Muscle of arm (tissue), 12 donors: ENCODE measurements around the gene THBD. TPM values are rescaled to one million over a fixed set of nuclear protein-coding genes. Genes with fewer than 3 reads are reported as not detected.

Experiments used
- DNase-seq: peaks from one replicate; pipeline ENCODE4 v3.0.0-alpha.2; 2013
- polyA plus RNA-seq, 12 donors: library from polyadenylated mRNA; unstranded; fragments of 120-200 nt; gene quantifications; one replicate each; pipeline ENCODE4 v1.2.1, GENCODE V29; 2013; ENCODE audit not compliant: insufficient read length in 12 of 12

Gene THBD
- polyA plus RNA-seq, 12 donors = 4.2 to 14.1 (median 8.3) TPM; not detected in 1

DNA sequence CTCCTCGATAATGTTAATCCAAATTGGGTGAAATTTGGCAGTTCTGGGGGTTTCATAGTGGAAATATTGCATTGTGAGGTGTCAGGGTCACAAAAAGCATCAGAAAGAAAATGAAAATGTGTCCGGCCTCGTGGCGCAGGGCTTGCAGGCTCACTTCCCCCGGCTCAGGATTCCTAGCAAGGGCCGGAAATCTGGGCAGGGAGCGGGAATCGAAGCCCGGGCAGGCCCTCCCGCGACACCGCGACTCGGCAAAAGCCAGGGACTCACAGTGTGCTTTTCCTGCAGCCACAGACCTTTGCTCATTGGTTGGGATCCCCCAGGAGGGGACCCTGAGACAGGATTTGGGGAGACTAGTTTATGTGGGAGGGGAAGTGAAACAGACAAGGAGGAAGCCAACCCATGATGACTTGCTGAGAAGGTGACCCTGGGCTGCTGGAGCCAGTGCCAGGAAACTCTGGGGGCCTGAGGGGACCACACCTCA, 37.5 kb upstream of the THBD start:
- DNase-seq = no peak

DNA sequence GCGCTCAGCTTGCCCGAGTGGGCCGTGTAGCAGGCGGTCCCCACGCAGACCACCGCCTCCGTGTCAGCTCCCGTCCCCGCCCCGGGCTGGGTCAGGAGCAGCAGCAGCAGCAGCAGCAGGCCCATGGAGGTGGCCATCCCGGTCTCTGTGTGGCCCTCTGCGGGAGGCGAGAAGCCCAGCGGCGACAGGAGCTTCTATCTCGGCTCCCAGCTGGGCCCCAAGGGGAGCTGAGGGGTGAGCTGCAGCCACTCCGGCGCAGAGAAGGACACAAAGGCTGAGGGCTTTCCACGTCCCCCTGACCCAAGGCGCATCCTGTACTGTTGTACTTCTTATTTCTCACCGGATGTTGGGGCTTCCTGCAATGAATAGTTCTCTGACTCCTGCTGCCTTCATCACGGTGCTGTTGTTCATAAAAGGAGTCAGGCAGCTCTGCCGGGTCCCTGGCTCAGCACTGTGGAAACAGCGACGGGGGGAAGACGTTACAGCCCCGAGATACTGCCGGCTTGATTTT, 36.6 kb upstream of the THBD start, which contains the start of gene CD93:
TSS of gene CD93 (minus strand) at position 269 of the 511 bp plus-strand sequence. CDS start at position 137, 132 bp downstream.
- peak; percentile 35 for DNase-seq

GRCh38 chr20:23085436-23086055, 36.1 kb upstream of the THBD start:
- no peak for DNase-seq

DNA sequence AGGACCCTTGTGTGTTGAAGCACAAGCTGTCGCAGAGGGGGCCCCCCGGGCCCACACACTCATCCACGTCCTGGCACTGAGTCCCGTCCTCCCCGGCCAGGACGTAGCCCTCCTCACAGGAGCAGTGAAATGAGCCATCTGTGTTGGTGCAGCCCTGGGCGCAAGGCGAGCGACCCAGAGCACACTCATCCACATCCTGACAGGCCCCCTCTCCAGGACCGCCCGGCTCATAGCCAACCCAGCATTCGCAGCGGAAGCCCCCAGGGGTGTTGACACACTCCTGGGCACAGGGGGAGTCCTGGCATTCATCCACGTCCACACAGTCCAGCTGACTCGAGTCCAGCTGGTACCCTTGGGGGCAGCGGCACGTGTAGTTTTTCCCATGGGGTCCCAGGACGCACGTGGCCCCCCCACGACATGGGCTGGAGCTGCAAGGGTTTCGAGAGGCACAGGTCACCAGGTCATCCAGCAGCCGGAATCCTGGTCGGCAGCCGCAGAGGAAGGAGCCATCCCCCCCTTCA, 35.4 kb upstream of the THBD start:
- DNase-seq = no peak

DNA sequence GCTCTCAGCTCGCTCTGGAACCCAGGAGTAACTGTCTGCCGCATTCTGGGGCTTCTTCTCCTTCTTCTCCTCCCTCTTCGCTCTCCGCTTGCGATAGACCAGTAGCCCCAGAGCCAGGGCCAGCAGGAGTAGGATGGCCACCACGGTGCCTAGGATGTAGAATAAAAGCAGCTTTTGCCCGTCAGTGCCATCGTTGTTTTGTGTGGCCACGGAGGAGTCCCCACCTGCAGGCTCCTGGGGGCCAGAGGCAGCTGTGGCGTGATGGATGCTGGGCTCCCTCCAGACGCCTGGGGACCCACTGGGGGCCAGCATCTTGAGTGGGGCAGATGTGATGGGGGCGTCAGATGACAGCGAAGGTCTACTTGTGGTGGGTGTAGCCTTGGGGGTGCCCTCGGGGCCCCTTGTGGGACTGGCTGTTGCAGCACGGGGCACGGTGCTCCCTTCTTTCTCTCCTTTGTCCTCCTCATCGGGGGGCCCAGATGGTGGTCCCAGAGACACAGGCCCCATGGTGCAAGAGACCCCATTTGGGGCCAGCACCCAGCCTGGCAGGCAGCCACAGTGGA, 34.9 kb upstream of the THBD start:
- no peak for DNase-seq

DNA sequence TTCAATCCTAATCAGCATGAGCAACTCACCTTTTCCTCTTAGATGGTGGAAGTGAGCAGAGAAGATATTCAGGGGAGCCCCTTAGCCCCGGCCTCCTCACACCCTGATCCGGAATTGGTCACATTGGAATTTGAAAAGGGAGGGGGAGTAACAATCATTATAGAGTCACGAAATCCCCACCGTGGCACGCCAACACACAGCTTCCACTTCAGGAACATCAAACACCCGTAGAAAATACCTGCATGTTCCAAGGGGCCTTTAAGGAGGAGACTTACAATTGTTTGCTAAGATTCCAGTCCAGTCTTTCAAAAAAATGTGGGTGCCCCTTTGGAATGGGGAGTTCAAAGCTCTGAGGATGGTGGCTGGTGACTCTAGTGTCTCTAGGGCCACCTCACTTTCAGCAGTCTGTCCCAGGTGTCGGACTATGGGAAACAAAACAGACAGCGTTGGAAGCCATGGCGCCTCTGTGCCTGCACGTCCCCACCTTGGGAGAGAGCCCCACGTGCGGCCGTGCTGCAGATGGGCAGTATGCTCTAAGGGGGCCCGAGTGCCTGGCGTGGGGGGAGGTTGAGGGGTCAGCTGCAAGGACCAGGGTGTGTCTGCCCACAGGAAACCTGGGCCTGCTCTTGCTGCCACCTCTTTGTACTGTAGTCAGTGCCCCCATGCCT, 34.2 kb upstream of the THBD start:
- DNase-seq = no peak

DNA sequence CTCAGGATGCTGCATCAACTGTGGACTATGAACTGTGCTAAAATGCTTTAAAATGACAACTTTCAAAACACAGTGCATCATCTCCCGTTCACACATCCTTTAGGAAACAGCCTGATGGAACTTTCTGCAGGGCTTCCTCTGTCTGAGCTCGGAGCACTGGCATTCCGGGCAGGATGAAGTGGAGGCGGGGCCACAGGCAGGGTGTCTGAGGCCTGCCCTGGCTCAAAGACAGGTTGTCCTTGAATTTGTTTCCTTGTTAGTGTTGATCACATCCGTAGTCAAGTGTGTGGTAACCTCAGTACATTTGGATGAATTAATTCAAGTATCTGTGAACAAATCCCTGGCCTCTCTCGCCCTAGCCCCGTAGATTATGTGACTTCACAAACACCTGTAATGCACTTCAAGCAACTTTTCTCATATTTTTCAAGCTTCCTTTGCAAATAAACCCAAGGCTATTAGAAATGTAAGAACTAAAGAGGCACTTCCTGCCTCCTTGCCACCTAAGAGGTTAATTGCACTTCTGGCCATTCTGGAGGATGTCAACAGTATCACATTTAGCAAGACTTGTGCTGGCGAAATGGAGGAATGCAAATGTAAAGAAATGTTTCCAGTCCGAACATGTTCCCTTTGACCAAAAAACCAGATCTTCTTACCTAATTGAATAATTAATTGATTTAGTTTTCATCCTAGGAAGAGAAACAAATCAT, 33.5 kb upstream of the THBD start:
- DNase-seq = no peak

GRCh38 chr20:23081263-23081819, 31.9 kb upstream of the THBD start:
- no peak for DNase-seq

- DNase-seq = no peak
These were observed 31.0 kb upstream of the THBD start for GRCh38 chr20:23080521-23080920.

DNA sequence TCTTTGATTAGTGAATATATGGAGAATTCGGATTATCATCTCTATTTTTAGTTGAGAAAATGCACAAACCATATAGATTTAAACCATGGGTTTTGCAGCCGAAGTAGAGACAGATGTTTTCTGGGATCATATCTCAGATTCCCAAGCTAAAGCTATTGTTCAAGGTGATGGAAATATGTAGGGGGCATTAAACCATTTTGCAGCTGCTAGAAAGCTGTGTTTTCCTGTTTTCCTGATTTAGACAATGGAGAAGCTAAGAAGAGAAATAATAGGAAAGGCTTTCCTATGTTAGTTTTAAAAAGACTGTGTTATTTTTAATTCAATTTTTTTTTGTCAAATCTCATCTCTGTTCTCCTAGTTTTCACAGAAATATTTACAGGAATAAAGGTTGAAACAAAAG, 30.5 kb upstream of the THBD start:
- DNase-seq = no peak

- DNase-seq = no peak
These were observed 29.5 kb upstream of the THBD start for GRCh38 chr20:23079016-23079351.

GRCh38 chr20:23078351-23079015, 29.0 kb upstream of the THBD start:
- no peak for DNase-seq

DNA sequence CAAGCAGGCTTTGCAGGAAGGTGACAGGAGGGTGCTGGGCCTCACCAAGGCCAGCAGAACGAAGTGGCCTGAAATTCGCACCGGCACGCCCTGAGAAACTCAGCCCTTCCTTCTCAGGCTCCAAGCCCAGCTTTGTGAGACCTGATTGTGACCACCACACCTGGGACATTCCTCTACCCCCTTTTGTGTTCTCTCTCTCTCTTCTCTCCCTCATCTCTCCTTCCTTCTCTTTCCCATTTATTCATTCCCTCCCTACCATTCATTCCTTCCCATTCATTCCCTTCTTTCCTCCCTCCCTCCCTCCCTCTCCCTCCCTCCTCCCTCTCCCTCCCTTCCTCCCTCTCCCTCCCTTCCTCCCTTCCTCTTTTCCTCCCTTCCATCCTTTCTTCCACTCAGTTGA, 27.8 kb upstream of the THBD start:
- no peak for DNase-seq

DNA sequence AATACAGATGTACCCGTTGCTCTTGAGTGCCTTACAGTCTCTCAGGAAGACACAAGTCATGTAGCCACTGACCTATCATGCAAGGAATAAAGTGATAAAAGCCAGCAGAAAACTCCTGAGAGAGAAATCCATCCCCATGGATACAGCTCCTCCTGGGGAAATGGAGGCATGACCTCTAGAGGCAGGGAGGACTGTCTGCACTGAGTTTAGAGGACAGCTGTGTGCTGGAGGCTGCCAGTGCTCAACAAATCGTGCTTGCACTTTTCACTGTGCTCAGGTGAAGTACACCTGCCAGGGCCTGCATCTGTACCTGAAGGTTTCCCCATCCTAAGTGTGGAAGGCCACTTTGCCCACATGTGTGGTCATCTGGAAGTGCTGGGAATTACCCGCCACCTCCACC, 24.6 kb upstream of the THBD start:
- DNase-seq = no peak

DNA sequence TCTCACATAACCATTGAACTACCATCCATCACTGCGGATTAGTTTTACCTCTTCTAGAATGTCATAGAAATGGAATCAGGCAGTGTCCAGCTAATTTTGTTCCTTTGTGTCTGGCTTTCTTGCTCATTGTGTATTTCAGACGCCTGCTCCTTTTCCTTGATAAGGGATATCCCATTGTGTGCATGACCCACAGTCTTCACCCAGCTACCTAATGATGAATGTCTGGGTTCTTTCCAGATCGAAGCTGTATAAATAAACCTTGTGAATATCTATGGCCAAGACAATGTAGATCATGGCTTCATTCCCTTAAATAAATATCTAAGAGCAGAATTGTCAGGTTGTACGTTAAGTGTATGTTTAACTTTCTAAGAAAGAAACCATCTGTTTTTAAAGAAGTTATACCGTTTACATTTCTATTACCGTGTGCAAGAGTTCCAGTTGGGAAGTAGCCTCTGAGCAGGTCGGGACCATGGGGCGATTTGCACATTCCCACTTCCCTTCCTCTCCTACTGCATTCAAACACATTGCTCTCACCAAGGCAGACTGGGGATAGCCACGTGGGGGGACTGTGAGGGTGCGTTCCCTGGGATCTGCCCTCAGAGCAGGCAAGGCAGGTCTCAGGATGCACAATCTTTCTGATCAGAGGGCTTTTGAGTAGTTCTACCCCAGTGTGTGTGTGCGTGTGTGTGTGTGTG, 23.6 kb upstream of the THBD start:
- no peak for DNase-seq

DNA sequence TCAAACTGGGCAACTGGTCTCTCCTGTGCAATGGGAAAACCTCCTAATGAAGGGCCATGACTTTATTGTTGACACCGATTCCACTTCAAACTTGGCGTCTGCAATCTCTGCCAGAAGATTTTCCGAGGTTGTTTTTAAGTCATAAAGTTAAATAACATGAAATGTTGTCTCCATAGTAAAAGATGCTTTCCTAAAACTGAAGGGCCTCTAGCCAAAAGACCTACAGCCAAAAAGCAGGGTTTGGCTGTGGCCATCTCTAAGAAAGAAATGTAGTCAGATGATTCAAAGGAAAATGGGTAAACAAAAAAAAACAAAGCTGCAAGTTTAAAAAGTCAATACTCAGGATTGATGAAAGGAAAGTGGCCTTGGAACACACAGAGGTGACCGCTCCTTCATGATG, 22.5 kb upstream of the THBD start:
- no peak for DNase-seq

DNA sequence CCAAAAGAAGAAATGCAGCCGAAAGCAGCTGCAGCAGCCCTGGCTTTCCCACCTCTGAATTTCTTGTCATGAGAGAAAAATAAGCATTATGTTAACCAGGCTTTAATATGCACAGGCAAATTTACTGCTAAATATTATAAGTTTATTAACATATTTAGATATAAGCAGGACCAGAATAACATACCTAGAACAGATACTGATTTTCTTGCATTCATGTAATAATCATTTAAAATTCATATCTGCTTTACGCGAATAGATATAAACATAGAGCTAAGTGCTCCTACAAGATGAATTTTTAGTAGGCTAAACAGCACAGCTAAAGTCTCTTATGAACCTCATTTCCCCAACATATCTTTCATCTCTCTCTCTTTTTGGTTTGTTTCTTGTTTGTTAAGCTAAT, 21.9 kb upstream of the THBD start:
- no peak for DNase-seq

GRCh38 chr20:23069108-23069507, 19.6 kb upstream of the THBD start:
- no peak for DNase-seq

GRCh38 chr20:23068283-23068682, 18.8 kb upstream of the THBD start:
- DNase-seq = no peak

GRCh38 chr20:23066772-23067171, 17.3 kb upstream of the THBD start:
- no peak for DNase-seq
